NB4 (cell line): ENCODE data around the gene CCNL1.

Experiments used
- POLR2A ChIP-seq: IDR thresholded peaks from 2 replicates; pipeline ENCODE4 v1.6.1; 2011; ENCODE audit warnings: mild to moderate bottlenecking; ENCODE audit not compliant: insufficient read length; ENCODE audit errors: extremely low read depth
- TF ChIP-seq, protein P1 (sequence below): IDR thresholded peaks from one replicate; pipeline ENCODE4 v1.5.1; 2012; ENCODE audit warnings: low read depth, low read length

DNA sequence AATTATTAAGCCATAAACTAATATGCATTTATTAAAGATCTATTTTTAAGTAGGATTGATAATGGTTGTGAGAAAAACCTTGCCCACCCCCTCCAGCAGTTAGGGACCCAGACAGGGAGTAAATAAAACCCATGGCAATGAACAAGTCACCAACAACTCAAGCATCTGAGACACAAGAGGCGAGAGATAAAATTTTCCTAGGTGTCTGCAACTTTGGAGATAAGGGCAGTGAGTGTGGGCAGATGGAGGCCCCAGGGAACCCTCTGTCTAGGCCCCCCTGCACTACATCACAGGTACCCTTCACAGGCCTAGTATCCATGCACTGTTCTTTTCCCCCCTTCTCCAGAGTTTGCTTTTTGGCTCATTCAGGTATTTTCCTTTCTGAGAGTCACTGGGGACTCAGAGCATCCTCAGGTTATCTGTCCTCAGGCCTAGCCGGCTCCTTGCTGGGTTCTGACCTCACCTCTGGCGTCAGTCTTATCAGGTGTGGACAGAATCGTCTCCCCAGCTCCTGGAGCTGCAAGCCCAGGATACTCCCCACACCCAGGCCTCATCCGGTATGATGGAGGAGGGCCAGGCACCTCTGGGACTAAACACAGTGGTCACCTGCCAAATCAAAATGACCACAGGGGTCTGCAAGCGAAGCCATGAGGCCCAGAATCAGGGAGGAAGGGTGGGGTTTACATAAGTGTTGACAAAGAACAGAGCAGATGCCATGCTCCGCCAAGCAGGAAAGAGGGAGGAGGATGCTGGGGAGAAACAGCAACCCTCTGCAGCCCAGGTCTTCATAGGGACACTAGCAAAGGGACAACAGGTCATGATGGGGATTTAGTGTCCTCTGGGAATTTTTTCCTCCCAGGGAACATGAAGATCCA is 50.4 kb downstream of the CCNL1 start:
- TF ChIP-seq, protein P1, sequence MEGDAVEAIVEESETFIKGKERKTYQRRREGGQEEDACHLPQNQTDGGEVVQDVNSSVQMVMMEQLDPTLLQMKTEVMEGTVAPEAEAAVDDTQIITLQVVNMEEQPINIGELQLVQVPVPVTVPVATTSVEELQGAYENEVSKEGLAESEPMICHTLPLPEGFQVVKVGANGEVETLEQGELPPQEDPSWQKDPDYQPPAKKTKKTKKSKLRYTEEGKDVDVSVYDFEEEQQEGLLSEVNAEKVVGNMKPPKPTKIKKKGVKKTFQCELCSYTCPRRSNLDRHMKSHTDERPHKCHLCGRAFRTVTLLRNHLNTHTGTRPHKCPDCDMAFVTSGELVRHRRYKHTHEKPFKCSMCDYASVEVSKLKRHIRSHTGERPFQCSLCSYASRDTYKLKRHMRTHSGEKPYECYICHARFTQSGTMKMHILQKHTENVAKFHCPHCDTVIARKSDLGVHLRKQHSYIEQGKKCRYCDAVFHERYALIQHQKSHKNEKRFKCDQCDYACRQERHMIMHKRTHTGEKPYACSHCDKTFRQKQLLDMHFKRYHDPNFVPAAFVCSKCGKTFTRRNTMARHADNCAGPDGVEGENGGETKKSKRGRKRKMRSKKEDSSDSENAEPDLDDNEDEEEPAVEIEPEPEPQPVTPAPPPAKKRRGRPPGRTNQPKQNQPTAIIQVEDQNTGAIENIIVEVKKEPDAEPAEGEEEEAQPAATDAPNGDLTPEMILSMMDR, result no peak
- no peak for TF ChIP-seq POLR2A
